ENCODE results near the gene TKTL1. TPM values are rescaled to one million over a fixed set of nuclear protein-coding genes. Genes with fewer than 3 reads are reported as not detected.

TKTL1 gene
- total and polyA plus RNA-seq, 3 donors from 2014 or later, result 224 to 268 (median 233) TPM

DNA sequence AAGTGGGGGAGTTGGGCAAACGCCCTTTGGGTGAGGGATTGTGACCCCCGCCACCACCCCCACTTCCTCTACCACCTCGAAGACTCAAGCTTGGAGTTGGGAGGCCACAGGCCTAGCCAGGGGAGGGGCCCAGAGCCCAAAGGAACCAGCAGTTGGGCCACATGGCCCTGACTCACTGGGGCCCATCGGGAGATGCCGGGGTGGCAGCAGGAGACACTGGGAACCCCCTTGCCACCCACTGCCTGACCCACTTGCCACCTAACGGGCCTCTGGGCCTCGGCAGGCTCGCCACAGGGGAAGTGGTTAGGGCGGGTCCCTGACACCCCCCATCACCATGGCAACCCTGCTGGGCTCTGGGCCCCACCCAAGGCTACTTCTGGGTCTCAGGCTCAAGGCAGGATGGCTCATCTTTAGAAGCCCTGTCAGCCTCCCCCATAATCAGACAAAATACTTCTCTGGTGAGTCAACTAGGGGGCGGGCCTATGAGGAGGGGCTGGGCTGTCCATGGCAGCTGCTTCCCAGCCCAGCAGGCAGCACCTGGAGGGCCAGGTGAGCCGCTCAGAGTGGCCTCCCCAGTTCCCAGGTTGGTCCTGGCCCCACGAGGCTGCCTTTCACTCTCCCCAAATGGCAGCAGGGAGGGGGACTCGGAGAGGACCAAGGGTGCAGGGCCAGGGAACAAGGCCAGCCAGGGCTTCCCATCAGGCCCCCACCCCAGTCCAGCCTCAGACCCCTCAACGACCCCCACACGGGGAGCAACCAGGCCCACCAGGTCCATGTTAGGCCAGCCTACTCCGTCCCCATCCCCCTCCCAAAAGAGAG lies 73.2 kb downstream of the TKTL1 start:
- Histone ChIP-seq H3K27me3 (no peaks in the 10 kb centered on the region), H3K27ac (peak overlapping the region; percentile 88 to 89), H3K4me3 (peak overlapping the region; percentile 24 to 77), H3K36me3 (ENCODE audit: low read depth, missing control alignments) (no peaks in the 10 kb centered on the region), H3K4me1 (peaks cover 5% of the 10 kb centered on the region), H3K9me3 (no peaks in the 10 kb centered on the region)
- WGBS, 2 donors, result 11% methylated on average over 12 of the region's 16 CpGs; no CpG with 5 or more reads in 1 of the 2 donors
- peak; percentile 70 for DNase-seq
- TF ChIP-seq, protein P1, sequence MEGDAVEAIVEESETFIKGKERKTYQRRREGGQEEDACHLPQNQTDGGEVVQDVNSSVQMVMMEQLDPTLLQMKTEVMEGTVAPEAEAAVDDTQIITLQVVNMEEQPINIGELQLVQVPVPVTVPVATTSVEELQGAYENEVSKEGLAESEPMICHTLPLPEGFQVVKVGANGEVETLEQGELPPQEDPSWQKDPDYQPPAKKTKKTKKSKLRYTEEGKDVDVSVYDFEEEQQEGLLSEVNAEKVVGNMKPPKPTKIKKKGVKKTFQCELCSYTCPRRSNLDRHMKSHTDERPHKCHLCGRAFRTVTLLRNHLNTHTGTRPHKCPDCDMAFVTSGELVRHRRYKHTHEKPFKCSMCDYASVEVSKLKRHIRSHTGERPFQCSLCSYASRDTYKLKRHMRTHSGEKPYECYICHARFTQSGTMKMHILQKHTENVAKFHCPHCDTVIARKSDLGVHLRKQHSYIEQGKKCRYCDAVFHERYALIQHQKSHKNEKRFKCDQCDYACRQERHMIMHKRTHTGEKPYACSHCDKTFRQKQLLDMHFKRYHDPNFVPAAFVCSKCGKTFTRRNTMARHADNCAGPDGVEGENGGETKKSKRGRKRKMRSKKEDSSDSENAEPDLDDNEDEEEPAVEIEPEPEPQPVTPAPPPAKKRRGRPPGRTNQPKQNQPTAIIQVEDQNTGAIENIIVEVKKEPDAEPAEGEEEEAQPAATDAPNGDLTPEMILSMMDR (IDR thresholded peaks at IDR 0.05), result no peak
- TF ChIP-seq POLR2A (IDR thresholded peaks at IDR 0.05), result no peak
- intact Hi-C loops (cut with DNase I; ENCODE audit: low total_unique reads), result no loop called here

DNA sequence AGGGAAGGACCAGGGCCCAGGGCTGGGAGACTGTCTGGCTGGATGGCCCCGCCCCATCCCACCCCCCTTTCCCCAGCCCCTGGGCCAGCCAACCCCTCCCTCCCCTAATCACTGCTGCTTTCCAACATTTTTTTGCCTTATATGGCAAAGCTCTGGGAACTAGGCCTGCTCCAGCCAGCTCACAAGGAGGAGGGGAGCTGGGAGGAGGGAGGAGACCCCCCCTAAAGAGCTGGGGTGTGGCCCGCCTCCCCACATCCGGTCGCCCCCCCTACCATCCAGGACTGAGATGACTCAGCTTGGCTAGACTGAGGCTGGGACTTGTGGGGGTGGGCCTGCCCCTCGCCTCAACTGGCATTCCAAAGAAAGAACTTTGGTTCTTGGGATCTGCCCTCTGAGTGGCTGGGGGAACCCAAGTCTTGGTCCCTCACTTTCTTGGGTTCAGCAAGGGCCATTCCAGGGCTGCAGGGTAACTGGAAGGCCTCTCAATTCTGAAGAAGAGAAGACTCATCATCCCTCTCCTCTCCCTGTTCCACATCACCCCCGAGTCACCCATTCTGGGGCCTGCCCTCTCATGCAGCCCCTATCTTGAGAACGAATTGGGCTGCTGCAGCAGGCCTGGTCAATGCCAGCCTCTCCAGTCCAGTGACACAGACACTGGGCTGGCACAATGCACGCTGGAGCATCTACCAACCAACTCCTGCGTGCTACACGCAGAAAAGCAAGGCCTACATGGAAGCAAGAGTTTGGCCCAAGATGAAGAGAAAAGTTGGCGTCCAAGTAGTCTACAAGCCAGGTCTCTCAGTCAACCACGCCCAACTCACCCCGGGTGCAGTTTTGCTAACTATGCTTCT lies 74.1 kb downstream of the TKTL1 start:
- Histone ChIP-seq H3K9me3 (no peaks in the 10 kb centered on the region), H3K4me1 (peaks cover 5% of the 10 kb centered on the region), H3K36me3 (ENCODE audit: low read depth, missing control alignments) (no peaks in the 10 kb centered on the region), H3K27me3 (no peaks in the 10 kb centered on the region), H3K4me3 (peak overlapping the region; percentile 58 to 77), H3K27ac (peak overlapping the region; percentile 88 to 89)
- WGBS, 2 donors, result 11 to 57% methylated on average over 1 to 9 of the region's 13 CpGs
- peak; percentile 78 for DNase-seq
- intact Hi-C loops (cut with DNase I; ENCODE audit: low total_unique reads), result no loop called here
- TF ChIP-seq, protein P1 (IDR thresholded peaks at IDR 0.05), result no peak
- TF ChIP-seq POLR2A (IDR thresholded peaks at IDR 0.05), result no peak

DNA sequence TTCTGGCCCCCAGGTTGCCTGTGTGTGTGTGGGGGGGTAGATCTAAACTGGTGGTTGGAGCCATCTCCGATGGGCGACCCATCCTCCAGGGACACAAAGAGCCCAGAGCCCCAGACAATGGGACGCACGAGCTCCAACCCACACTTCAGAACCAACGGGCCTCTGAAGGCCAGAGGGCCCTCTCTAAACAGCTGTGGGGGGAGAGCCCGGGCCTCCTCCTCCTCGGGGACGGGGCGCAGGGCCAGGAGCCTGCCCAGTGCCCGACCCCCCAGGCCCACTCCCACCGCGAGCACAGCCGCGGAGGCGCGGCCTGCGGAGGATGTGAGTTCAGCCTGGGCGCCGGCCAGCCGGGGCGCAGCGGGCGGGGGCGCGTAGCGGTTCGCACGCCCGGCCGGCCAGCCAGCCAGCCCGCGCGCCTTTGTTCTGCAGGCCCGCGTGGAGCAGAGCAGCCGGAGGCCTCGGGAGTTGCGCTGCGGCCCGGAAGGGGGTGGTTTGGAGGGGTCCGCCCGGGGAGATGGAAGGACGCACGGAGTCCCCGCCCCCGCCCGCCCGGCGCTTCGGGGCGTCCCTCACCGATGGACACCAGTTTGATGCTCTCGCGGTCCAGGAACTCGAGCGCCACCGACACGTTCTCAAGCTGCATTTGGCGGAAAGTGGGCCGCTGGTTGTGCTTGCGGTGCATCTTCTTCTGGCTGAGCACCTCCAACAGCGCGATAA lies 74.9 kb downstream of the TKTL1 start:
- intact Hi-C loops (cut with DNase I; ENCODE audit: low total_unique reads), result no loop called here
- WGBS, 2 donors, result 0% methylated on average over 11 of the region's 63 CpGs; no CpG with 5 or more reads in 1 of the 2 donors
- H3K4me3 ChIP-seq, result peak overlapping the region; percentile 58 to 77
- H3K27ac ChIP-seq, result peak overlapping the region; percentile 88 to 89
- TF ChIP-seq, protein P1 (IDR thresholded peaks at IDR 0.05), result no peak
- no peak for TF ChIP-seq POLR2A (IDR thresholded peaks at IDR 0.05)
- H3K27me3 ChIP-seq, result no peaks in the 10 kb centered on the region
- no peaks in the 10 kb centered on the region for H3K9me3 ChIP-seq
- no peak for DNase-seq
- no peaks in the 10 kb centered on the region for H3K36me3 ChIP-seq (ENCODE audit: low read depth, missing control alignments)
- peaks cover 5% of the 10 kb centered on the region for H3K4me1 ChIP-seq

DNA sequence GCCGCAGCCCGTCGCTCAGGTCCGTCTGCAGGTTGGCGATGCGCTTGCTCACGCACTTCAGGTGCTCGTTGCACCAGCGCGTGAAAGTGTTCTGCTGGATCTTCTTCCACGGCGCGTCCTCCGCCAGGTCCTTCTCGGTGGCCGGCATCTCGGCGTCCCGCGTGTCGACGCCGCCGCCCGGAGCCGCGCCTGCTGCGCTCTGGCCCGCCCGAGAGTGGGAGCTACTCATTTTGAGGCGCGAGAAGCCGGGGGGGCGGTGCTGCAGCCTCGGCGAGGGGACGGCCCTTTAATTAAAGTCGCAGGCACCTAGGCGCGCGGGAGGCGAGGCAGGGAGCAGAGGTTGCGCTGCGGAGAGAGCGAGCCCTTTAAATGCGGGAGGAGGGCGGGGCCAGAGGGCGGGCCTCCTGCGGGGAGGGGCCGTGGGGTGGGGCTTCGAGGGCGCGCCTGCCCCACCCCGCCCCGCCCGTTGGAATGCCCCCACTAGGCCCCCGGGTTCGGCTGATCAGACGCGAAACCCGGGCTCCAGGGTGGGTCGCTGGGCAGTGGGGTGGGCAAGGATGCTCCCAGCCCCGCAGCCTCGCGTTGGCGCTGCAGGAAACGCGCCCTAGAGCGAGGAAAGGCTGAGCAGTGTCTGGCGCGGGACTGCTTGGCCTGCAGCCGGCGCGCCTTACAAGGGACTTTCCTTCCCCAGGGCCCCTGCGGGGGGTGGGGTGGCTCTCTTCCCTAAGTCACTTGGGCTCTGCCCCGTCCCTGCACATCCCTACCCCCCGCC lies 75.6 kb downstream of the TKTL1 start:
- Histone ChIP-seq H3K4me1 (peaks cover 5% of the 10 kb centered on the region), H3K4me3 (peak overlapping the region; percentile 58 to 77), H3K27me3 (no peaks in the 10 kb centered on the region), H3K36me3 (ENCODE audit: low read depth, missing control alignments) (no peaks in the 10 kb centered on the region), H3K27ac (peak overlapping the region; percentile 88 to 89), H3K9me3 (no peaks in the 10 kb centered on the region)
- DNase-seq, result peak; percentile 95
- peak; percentile 58 for TF ChIP-seq POLR2A (IDR thresholded peaks at IDR 0.05)
- TF ChIP-seq, protein P1 (IDR thresholded peaks at IDR 0.05), result no peak
- WGBS, 2 donors, result 0% methylated on average over 6 to 7 of the region's 77 CpGs
- intact Hi-C loops (cut with DNase I; ENCODE audit: low total_unique reads), result no loop called here

Measured in testis (tissue), 3 donors.